Mammary epithelial cell (primary cell): ENCODE results near the gene GFRA1.

ENCODE experiments used
- CTCF ChIP-seq, 2 donors: IDR thresholded peaks in 1 of 2; conservative IDR thresholded peaks in 1 of 2; 2 replicates each; pipeline ENCODE4 v1.5.1; 2011 to 2012; ENCODE audit warnings: inconsistent platforms in 2 of 2, low read length in 2 of 2, mild to moderate bottlenecking in 2 of 2, control low read depth in 1 of 2, low read depth in 1 of 2; ENCODE audit not compliant: insufficient read depth in 1 of 2; ENCODE audit errors: extremely low read depth in 1 of 2
- EZH2 ChIP-seq: IDR thresholded peaks from 2 replicates; pipeline ENCODE4 v1.6.1; 2012; ENCODE audit warnings: low read length, inconsistent platforms, borderline replicate concordance

GRCh38 chr10:116098411-116099022 is 174.5 kb downstream of the GFRA1 start:
- no peak for TF ChIP-seq CTCF (conservative IDR thresholded peaks at IDR 0.05 in 1 of 2, IDR thresholded peaks at IDR 0.05 in 1 of 2; ENCODE audit: extremely low read depth in 1 of 2, insufficient read depth in 1 of 2, low read depth in 1 of 2, low read length in 2 of 2)
- TF ChIP-seq EZH2, result no peak
